Keratinocyte (primary cell): ENCODE measurements around the gene CPHXL. TPM values are rescaled to one million over a fixed set of nuclear protein-coding genes. Genes with fewer than 3 reads are reported as not detected.

Experiments used
- DNase-seq: peaks from one replicate; pipeline ENCODE4 v3.0.0-alpha.2; 2011; ENCODE audit warnings: low read depth, missing footprints, low spot score
- FAIRE-seq: peaks from 2 replicates; lab custom pipeline; 2011; peaks lifted over from hg19 to GRCh38; lab: Jason Lieb, UNC
- H2AFZ ChIP-seq: 2 replicates; pipeline ENCODE4 v1.6.0; 2012; ENCODE audit warnings: low read length, control low read depth, inconsistent platforms; ENCODE audit not compliant: control insufficient read depth
- H3K27ac ChIP-seq: 2 replicates; pipeline ENCODE4 v1.5.1; 2011; ENCODE audit warnings: low read length; ENCODE audit not compliant: control insufficient read depth, insufficient read depth
- H3K27me3 ChIP-seq: 3 replicates; pipeline ENCODE4 v1.6.0; 2011; ENCODE audit warnings: low read length; ENCODE audit not compliant: control insufficient read depth, insufficient read depth; ENCODE audit errors: extremely low read depth
- H3K36me3 ChIP-seq, 2 experiments: 2 replicates in 1 of 2; 3 replicates in 1 of 2; pipeline ENCODE4 v1.5.1; 2011; ENCODE audit warnings: low read length in 2 of 2, mild to moderate bottlenecking in 1 of 2; ENCODE audit not compliant: control insufficient read depth in 2 of 2, insufficient read depth in 2 of 2; ENCODE audit errors: extremely low read depth in 1 of 2
- H3K4me1 ChIP-seq: 3 replicates; pipeline ENCODE4 v1.5.1; 2011; ENCODE audit warnings: low read length; ENCODE audit not compliant: control insufficient read depth, insufficient read depth; ENCODE audit errors: extremely low read depth
- H3K4me2 ChIP-seq: 3 replicates; pipeline ENCODE4 v1.6.0; 2011; ENCODE audit warnings: low read depth, low read length; ENCODE audit not compliant: control insufficient read depth, insufficient read depth; ENCODE audit errors: extremely low read depth
- H3K4me3 ChIP-seq, 3 experiments: fragments of 200-600 bp in 1 of 3; sonication (generic) in 1 of 3; 2 replicates in 2 of 3; 3 replicates in 1 of 3; pipeline ENCODE4 v1.5.1; 2011 to 2016; ENCODE audit warnings: low read length in 3 of 3, mild to moderate bottlenecking in 3 of 3, control low read depth in 2 of 3, inconsistent platforms in 1 of 3, low read depth in 1 of 3, mixed read lengths in 1 of 3, mixed run types in 1 of 3, moderate library complexity in 1 of 3; ENCODE audit not compliant: control insufficient read depth in 2 of 3, insufficient read depth in 2 of 3; ENCODE audit errors: extremely low read depth in 1 of 3
- H3K79me2 ChIP-seq: 2 replicates; pipeline ENCODE4 v1.6.0; 2012; ENCODE audit warnings: low read length; ENCODE audit not compliant: control insufficient read depth, insufficient read depth
- H3K9ac ChIP-seq: 3 replicates; pipeline ENCODE4 v1.6.0; 2011; ENCODE audit warnings: low read length; ENCODE audit not compliant: control insufficient read depth, insufficient read depth; ENCODE audit errors: extremely low read depth
- H3K9me1 ChIP-seq: 3 replicates; pipeline ENCODE4 v1.6.0; 2011; ENCODE audit warnings: low read length; ENCODE audit not compliant: control insufficient read depth, insufficient read depth; ENCODE audit errors: extremely low read depth
- H3K9me3 ChIP-seq: 2 replicates; pipeline ENCODE4 v1.5.1; 2012; ENCODE audit warnings: low read depth, low read length; ENCODE audit not compliant: control insufficient read depth
- H4K20me1 ChIP-seq: 3 replicates; pipeline ENCODE4 v1.6.0; 2011; ENCODE audit warnings: low read length; ENCODE audit not compliant: control insufficient read depth, insufficient read depth; ENCODE audit errors: extremely low read depth
- CTCF ChIP-seq, 3 experiments: IDR thresholded peaks in 1 of 3; conservative IDR thresholded peaks in 1 of 3; optimal IDR thresholded peaks in 1 of 3; 2 replicates in 2 of 3; 3 replicates in 1 of 3; pipeline versions ENCODE3 to v1.5.1; 2011; ENCODE audit warnings: low read length in 3 of 3, mild to moderate bottlenecking in 3 of 3, moderate library complexity in 2 of 3, control low read depth in 1 of 3, inconsistent platforms in 1 of 3; ENCODE audit not compliant: insufficient read depth in 2 of 3; ENCODE audit errors: extremely low read depth in 1 of 3
- EZH2 ChIP-seq: IDR thresholded peaks from one replicate; pipeline ENCODE4 v1.6.1; 2012; ENCODE audit warnings: inconsistent platforms, mild to moderate bottlenecking, low read length, moderate library complexity
- dilution Hi-C: fragments of 300-500 bp; cut with MboI; formaldehyde crosslinking; loops from one replicate; pipeline ENCODE4 v1.7.0; 2020; ENCODE audit warnings: low sequenced_read_pairs; ENCODE audit not compliant: extremely low pct_ligation_motif_present
- polyA plus RNA-seq, 5 experiments: library from polyadenylated mRNA; depleted of rRNA in 3 of 5; stranded (reverse) in 3 of 5; stranded (forward) in 1 of 5; unstranded in 1 of 5; fragments of >200 nt; gene quantifications; 1 replicate in 1 of 5; 2 replicates in 3 of 5; 3 replicates in 1 of 5; pipeline versions ENCODE4 v1.2.1 to v1.2.3, GENCODE V29; 2011 to 2012; ENCODE audit warnings: missing spikeins in 2 of 5, low read depth in 1 of 5, low replicate concordance in 1 of 5

Gene CPHXL
- polyA plus RNA-seq, 1 donor (not counting 4 experiments of a cell fraction or from before 2014, with no cell fraction given) = not detected

- Histone ChIP-seq H3K4me1 (no peaks in the 10 kb centered on the region), H3K9me3 (no peaks in the 10 kb centered on the region), H3K9me1 (no peaks in the 10 kb centered on the region), H3K79me2 (no peaks in the 10 kb centered on the region), H2AFZ (no peak overlapping the region), H3K4me3 (no peak overlapping the region), H3K27ac (no peak overlapping the region), H3K4me2 (no peak overlapping the region), H3K27me3 (no peaks in the 10 kb centered on the region), H3K36me3 (no peaks in the 10 kb centered on the region), H4K20me1 (no peaks in the 10 kb centered on the region), H3K9ac (no peak overlapping the region)
- DNase-seq (no peak), FAIRE-seq (no peak)
- no peak for TF ChIP-seq CTCF (optimal IDR thresholded peaks at IDR 0.05 in 1 of 3, IDR thresholded peaks at IDR 0.05 in 1 of 3, conservative IDR thresholded peaks at IDR 0.05 in 1 of 3; ENCODE audit: extremely low read depth in 1 of 3, insufficient read depth in 2 of 3, low read length in 3 of 3)
- TF ChIP-seq EZH2 = no peak
- dilution Hi-C loops = no loop called here
Observed at GRCh38 chr16:75745242-75745641, 19.0 kb upstream of the CPHXL start.

DNA sequence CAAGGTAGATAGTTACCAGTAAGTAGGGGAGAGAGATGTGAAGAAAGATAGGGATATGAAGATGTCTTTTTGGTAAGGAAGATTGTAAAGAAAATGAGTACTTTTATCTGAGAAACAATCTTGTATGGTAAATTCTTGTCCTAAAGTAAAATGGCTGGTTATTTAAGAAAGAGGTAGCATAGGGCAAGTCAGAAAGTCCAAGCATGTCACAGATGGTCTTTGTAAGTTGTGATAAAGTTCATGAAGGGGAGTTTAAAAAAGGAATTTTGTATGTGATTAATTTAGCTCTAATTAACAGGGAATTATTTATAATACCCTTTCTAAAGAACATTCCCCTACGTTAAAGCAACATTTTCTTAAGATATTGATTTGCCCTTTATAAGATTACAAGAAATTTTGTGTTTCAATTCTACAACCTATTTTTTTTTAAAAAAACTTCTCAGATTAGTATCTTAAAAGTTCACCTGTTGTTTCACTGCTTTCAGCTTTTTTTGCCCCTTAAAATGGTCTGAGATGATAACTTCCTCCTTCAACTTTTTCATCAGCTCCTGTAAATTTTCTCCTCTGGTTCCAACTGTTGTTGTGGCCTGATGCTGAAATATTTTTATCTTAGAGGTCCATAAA, 16.2 kb upstream of the CPHXL start:
- Histone ChIP-seq H2AFZ (no peak overlapping the region), H3K79me2 (no peaks in the 10 kb centered on the region), H3K9ac (no peak overlapping the region), H3K9me3 (no peaks in the 10 kb centered on the region), H3K27ac (no peak overlapping the region), H3K9me1 (no peaks in the 10 kb centered on the region), H3K4me2 (no peak overlapping the region), H4K20me1 (no peaks in the 10 kb centered on the region), H3K27me3 (no peaks in the 10 kb centered on the region), H3K36me3 (no peaks in the 10 kb centered on the region), H3K4me1 (no peaks in the 10 kb centered on the region), H3K4me3 (no peak overlapping the region)
- TF ChIP-seq CTCF (optimal IDR thresholded peaks at IDR 0.05 in 1 of 3, IDR thresholded peaks at IDR 0.05 in 1 of 3, conservative IDR thresholded peaks at IDR 0.05 in 1 of 3; ENCODE audit: extremely low read depth in 1 of 3, insufficient read depth in 2 of 3, low read length in 3 of 3) = no peak
- no peak for TF ChIP-seq EZH2
- dilution Hi-C loops = no loop called here
- no peak for DNase-seq
- no peak for FAIRE-seq
